Omental fat pad (tissue), 4 donors: ENCODE measurements around the gene NUDT16L1. TPM values are rescaled to one million over a fixed set of nuclear protein-coding genes. Genes with fewer than 3 reads are reported as not detected.

Experiments
- ATAC-seq: fragments of 150-250 bp; one replicate; pipeline ENCODE4 v1.9.1; 2016; ENCODE audit warnings: mild to moderate bottlenecking, moderate library complexity; ENCODE audit not compliant: low FRiP score
- DNase-seq: peaks from one replicate; pipeline ENCODE4 v3.0.0-alpha.2; 2019; ENCODE audit warnings: low spot score
- CTCF ChIP-seq, 3 donors: fragments of 450-650 bp; IDR thresholded peaks; one replicate each; pipeline ENCODE4 v1.5.1; 2016 to 2017; ENCODE audit warnings: antibody characterized with exemption in 3 of 3, mild to moderate bottlenecking in 3 of 3, moderate library complexity in 2 of 3
- total RNA-seq, 4 donors: library from RNA; depleted of rRNA; stranded (reverse); fragments of >200 nt; gene quantifications; one replicate each; pipeline ENCODE4 v1.1.0, GENCODE V29; 2016

Gene NUDT16L1
- total RNA-seq, 4 donors from 2014 or later = 12.4 to 26.8 (median 20.9) TPM

- no peak for TF ChIP-seq CTCF (IDR thresholded peaks at IDR 0.05)
- no peak for ATAC-seq
These were observed 40.8 kb upstream of the NUDT16L1 start for GRCh38 chr16:4652561-4652960.

GRCh38 chr16:4654011-4654963 lies 39.1 kb upstream of the NUDT16L1 start:
- no peak for DNase-seq
- no peak for ATAC-seq
- no peak for TF ChIP-seq CTCF (IDR thresholded peaks at IDR 0.05)

More at GRCh38 chr16:4652561-4652960, 40.8 kb upstream of the NUDT16L1 start:
- no peak for DNase-seq

- no peak for TF ChIP-seq CTCF (IDR thresholded peaks at IDR 0.05)
- DNase-seq = no peak
- ATAC-seq = no peak
These were observed 38.3 kb upstream of the NUDT16L1 start for GRCh38 chr16:4654964-4655590.

GRCh38 chr16:4655801-4656200 lies 37.6 kb upstream of the NUDT16L1 start:
- ATAC-seq (no peak), DNase-seq (no peak)

GRCh38 chr16:4656221-4656620 lies 37.1 kb upstream of the NUDT16L1 start:
- ATAC-seq (no peak), DNase-seq (no peak)
- TF ChIP-seq CTCF (IDR thresholded peaks at IDR 0.05) = no peak

More at GRCh38 chr16:4655801-4656200, 37.6 kb upstream of the NUDT16L1 start:
- TF ChIP-seq CTCF (IDR thresholded peaks at IDR 0.05) = no peak

GRCh38 chr16:4656695-4657686 lies 36.4 kb upstream of the NUDT16L1 start:
- DNase-seq (no peak), ATAC-seq (no peak)
- no peak for TF ChIP-seq CTCF (IDR thresholded peaks at IDR 0.05)
